Measurements from ENCODE around the gene MFSD12. TPM values are rescaled to one million over a fixed set of nuclear protein-coding genes. Genes with fewer than 3 reads are reported as not detected.
A peak's percentile ranks its signal among the peaks of the same experiment; 100 is the strongest.

MFSD12 gene
- total RNA-seq, 1 donor from 2014 or later, result 25.7 TPM

GRCh38 chr19:3506384-3507340 is 50.7 kb downstream of the MFSD12 start:
- ATAC-seq, result peak; percentile 5

- ATAC-seq, result peak; percentile 93
Observed at GRCh38 chr19:3505598-3506383, 51.6 kb downstream of the MFSD12 start, which contains the start of gene FZR1. Gene FZR1 (plus strand): TSS chr19:3506311. CDS start chr19:3522990, 16,679 bp downstream.

GRCh38 chr19:3504735-3505134 is 52.7 kb downstream of the MFSD12 start:
- ATAC-seq, result no peak

- no peak for ATAC-seq
Observed at GRCh38 chr19:3503036-3503572, 54.3 kb downstream of the MFSD12 start.

GRCh38 chr19:3501780-3502179 is 55.6 kb downstream of the MFSD12 start:
- ATAC-seq, result no peak

- ATAC-seq, result peak; percentile 87
Observed at GRCh38 chr19:3500429-3501101, 56.8 kb downstream of the MFSD12 start, which contains the start of gene DOHH. Gene DOHH (minus strand): TSS chr19:3500674. CDS start chr19:3496814, 3,860 bp downstream.

- peak; percentile 8 for ATAC-seq
Observed at GRCh38 chr19:3499738-3500428, 57.5 kb downstream of the MFSD12 start.

GRCh38 chr19:3497757-3498520 is 59.4 kb downstream of the MFSD12 start:
- ATAC-seq, result no peak

- no peak for ATAC-seq
Observed at GRCh38 chr19:3496392-3497273, 60.8 kb downstream of the MFSD12 start.

GRCh38 chr19:3494559-3494958 is 62.8 kb downstream of the MFSD12 start:
- peak; percentile 24 for ATAC-seq

Other genes with a start within 250 kb of the MFSD12 start
- gene NFIC, start 191.0 kb downstream of the MFSD12 start, total RNA-seq, result 68.2 TPM
- not detected for gene SMIM24, start 77.1 kb downstream of the MFSD12 start, total RNA-seq
- gene SMIM44, start 74.1 kb downstream of the MFSD12 start, total RNA-seq, result not detected
- 11.1 TPM for gene DOHH, start 56.9 kb downstream of the MFSD12 start, total RNA-seq
- 38.5 TPM for gene FZR1, start 51.3 kb downstream of the MFSD12 start, total RNA-seq
- gene TEKTIP1, start 18.4 kb downstream of the MFSD12 start, total RNA-seq, result 0.84 TPM
- gene HMG20B, start 15.4 kb upstream of the MFSD12 start, total RNA-seq, result 36.6 TPM
- 0.28 TPM for gene GIPC3, start 27.9 kb upstream of the MFSD12 start, total RNA-seq
- gene TBXA2R, start 49.3 kb upstream of the MFSD12 start, total RNA-seq, result 0.64 TPM
- 10.5 TPM for gene CACTIN, start 69.2 kb upstream of the MFSD12 start, total RNA-seq
- gene PIP5K1C, start 142.9 kb upstream of the MFSD12 start, total RNA-seq, result 16.4 TPM
- gene TJP3, start 150.8 kb upstream of the MFSD12 start, total RNA-seq, result 40.9 TPM
- 10.9 TPM for gene APBA3, start 204.1 kb upstream of the MFSD12 start, total RNA-seq
- gene MRPL54, start 205.1 kb upstream of the MFSD12 start, total RNA-seq, result 62.3 TPM
- gene RAX2, start 214.6 kb upstream of the MFSD12 start, total RNA-seq, result not detected
- gene MATK, start 228.8 kb upstream of the MFSD12 start, total RNA-seq, result 0.24 TPM